ENCODE results near the gene GNAQ. TPM values are rescaled to one million over a fixed set of nuclear protein-coding genes. Genes with fewer than 3 reads are reported as not detected.

GNAQ gene
- total RNA-seq, 1 donor from 2014 or later: 16.2 TPM

GRCh38 chr9:77909306-77909705 is 122.3 kb downstream of the GNAQ start:
- DNase-seq (ENCODE audit: low spot score): no peak

DNA sequence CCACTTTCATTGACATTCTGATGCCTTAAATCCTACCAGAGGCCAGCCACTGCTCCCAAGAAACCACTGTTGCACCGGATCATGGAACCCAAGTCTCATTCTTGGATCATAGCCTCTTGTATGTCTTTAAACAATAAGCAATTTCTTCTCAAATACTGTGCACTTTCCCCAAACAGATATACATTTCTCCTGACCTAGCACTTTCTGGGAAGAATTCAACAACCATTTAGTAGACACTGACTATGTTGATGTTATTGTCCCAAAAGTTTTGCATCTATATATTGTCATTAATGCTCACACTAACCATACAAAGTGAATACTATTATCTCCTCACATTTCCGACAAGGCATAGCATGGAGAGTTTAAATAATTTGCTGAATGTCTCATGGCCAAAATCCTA is 123.3 kb downstream of the GNAQ start:
- no peak for ATAC-seq
- no peak for DNase-seq (ENCODE audit: low spot score)

More at GRCh38 chr9:77909306-77909705, 122.3 kb downstream of the GNAQ start:
- no peak for ATAC-seq

GRCh38 chr9:77907585-77907984 is 124.0 kb downstream of the GNAQ start:
- ATAC-seq (no peak), DNase-seq (ENCODE audit: low spot score) (no peak)

DNA sequence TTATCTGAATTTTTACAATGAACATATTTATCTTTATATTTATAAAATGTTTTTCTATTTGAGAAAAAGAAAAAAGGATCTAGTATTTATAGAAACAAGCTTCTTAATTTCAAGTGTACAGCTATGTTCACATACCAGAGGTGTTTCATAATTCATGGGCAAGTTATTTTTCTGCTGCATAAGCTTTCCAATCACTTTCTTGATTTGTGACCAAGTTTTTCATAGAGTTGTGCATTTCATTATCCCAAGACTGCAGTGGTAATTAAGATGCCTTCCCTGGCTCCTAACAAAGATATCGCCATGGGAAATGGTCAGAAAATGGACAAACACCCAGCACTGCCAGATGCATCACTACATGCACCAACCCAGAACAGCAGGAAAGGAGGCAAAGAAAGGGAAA is 124.6 kb downstream of the GNAQ start:
- DNase-seq (ENCODE audit: low spot score): no peak
- ATAC-seq: no peak

- ATAC-seq (no peak), DNase-seq (ENCODE audit: low spot score) (no peak)
These were observed 127.8 kb downstream of the GNAQ start for GRCh38 chr9:77903666-77904285.

DNA sequence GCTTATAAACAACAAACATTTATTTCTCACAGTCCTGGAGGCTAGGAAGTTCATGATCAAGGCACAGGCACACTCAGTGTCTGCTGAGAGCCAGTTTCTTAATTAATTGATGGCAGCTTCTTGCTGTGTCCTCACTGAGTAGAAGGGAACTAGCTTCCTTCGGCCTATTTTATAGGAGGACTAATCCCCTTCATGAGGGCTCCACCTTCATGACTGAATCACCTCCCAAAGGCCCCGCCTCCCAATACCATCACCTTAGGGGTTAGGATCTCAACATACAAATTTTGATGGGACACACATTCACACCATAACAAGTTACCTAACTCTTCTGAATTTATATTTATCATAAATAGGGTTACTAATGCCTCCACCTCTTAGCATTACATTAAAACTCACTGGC is 129.8 kb downstream of the GNAQ start:
- ATAC-seq (no peak), DNase-seq (ENCODE audit: low spot score) (no peak)

- no peak for ATAC-seq
These were observed 130.6 kb downstream of the GNAQ start for GRCh38 chr9:77901018-77901417.

GRCh38 chr9:77899679-77900354 is 131.8 kb downstream of the GNAQ start:
- no peak for ATAC-seq
- no peak for DNase-seq (ENCODE audit: low spot score)

More at GRCh38 chr9:77901018-77901417, 130.6 kb downstream of the GNAQ start:
- DNase-seq (ENCODE audit: low spot score): no peak

- DNase-seq (ENCODE audit: low spot score) (no peak), ATAC-seq (no peak)
These were observed 132.7 kb downstream of the GNAQ start for GRCh38 chr9:77898864-77899263.

DNA sequence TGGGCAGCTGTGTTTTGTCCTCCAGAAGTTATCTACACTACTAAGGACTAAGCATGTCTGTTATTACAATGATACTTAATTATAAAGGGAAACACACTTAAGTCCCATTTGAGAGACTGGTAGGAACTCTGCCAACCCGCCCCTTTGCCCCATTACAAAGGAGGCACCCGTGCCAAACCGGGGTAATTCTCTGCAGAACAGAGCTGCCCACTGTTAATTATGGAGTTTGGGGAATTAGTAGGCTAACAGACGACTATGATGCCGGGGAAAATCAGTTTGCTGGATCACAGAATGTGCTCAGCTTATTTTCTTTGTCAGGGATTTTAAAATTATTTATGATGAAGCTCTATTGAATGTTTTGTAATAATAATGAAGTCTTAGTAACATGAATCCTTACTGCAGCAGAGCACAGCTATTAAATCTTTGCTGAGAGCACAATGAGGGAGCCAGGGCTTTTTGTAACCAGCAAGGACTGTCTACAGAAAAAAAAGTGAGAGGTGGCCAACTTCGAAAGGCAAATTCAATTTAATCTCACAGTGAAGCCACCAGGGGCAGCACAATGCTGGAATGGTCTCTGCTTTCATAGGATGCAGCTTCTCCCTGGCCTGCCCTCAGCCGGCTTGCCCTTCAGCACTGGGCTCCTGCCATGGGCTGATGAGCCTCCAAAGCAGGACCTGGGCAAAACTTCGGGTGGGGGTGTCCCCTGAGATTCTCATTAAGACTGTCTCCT is 134.5 kb downstream of the GNAQ start:
- no peak for DNase-seq (ENCODE audit: low spot score)
- ATAC-seq: peak; percentile 41

DNA sequence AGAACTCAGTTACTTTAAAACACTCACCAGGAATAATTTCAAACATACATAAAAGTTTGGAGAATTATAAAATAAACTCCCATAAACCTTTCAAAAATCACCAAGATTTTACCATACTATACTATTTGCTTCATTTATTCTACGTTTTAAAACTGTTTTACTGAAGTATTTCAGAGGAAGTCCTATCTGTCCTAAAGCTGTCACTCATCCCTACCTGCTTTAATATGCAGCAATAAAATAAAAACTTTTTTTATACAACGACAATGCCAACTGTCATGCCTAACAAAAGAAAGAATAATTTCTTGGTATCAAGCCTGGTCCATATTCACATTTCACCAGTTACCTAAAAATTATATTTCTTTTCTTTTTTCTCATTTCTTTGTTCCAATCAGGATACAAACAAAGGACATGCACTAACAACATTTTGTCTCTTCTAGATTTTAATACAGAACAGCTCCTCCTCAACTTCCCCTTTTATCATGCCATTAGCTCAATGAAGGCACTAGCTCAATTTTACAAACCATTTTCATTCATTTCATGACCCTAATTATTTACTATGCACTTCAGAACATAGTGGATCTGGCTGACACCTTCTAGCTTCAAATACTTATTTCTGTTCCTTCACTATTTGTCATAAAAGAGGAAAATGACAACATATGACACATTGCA is 135.2 kb downstream of the GNAQ start:
- ATAC-seq (no peak), DNase-seq (ENCODE audit: low spot score) (no peak)

DNA sequence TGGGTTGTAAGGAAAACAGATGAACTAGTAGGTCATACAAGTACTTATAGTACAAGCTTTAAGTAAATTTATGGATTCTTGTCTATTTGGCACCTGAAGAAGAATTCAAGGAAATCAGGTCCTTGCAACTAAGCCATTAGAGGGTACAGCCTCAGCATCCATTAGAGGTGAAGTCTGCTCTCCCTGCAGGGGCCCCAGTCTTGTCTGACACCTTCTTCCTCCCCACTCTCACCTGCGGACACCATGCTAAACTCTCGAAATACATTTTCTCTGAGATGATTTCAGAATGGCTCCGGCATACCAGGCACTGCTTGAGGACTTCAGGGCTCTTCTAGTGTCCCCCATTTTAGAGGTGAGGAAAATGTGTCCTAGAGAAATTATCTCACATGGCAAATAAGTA is 137.9 kb downstream of the GNAQ start:
- ATAC-seq: no peak

GRCh38 chr9:77892955-77893514 is 138.6 kb downstream of the GNAQ start:
- ATAC-seq (no peak), DNase-seq (ENCODE audit: low spot score) (no peak)

More for the DNA sequence above, 137.9 kb downstream of the GNAQ start:
- no peak for DNase-seq (ENCODE audit: low spot score)

DNA sequence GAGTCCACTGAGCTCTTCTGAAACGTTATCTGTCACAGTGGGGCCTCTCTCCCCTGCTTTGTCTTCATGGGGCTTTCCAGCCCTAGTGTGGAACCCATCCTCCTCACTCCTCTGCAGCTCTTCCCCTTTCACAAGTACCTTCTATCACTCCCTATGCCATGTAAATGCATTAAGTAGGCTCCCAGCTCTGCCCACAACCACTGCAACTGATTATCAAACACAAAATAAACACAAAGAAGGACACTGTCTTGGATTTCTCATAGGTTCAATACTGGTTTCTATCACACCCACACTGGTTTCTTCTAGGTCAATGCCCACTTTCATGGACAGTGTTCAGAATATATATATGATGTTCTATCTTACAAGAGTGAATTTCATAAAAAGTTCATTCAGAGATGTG is 139.4 kb downstream of the GNAQ start:
- DNase-seq (ENCODE audit: low spot score): no peak
- no peak for ATAC-seq

DNA sequence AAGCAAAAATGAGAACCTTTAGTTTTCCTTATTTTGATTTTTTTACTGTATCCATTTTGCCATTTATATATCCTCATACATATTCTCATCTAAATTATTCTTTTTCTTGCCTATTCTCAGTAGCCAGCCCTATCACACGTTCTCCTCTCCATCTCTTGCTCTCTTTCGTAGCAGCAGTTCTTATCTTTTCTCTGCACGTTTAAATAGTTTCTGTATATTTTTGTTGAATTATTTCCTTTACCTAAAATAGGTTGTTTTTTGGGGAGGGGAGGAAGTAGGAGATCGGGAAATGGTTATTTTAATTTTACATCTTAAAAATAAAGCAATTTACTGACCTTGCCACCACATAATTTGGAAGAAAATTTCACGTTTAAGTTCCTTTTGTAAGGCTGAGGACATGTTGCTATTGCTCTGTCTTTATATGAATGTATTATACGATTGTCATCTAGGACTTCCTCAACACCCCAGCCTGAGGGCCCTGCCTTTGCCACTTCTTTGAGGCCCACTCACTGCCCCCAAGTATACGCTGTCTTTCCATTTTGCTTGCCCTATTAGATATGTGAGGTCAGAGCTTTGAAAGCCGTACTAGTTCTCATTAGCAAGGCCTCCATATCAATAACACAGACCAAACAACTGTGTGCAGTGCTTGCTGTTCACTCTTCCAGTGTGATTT is 140.3 kb downstream of the GNAQ start:
- DNase-seq (ENCODE audit: low spot score): no peak
- ATAC-seq: no peak

DNA sequence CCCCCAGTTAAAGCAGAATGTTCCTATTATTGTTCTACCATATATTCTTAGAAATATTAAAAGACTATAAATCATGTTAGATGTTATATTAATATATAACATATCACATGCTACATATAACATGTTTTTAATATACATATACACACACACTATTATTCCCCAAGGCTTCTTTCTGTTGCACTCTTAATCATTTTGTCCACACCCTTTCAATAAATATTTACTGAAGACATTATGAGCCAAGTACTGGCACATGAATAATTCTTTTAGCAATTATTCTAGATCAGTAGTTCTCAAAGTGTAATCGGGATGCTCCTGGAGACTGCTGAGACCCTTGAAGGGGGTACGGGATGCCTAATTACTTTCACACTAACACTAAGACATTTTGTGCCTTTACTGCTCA is 143.9 kb downstream of the GNAQ start:
- ATAC-seq: no peak

GRCh38 chr9:77885104-77885672 is 146.4 kb downstream of the GNAQ start:
- ATAC-seq: no peak
- no peak for DNase-seq (ENCODE audit: low spot score)

More for the DNA sequence above, 143.9 kb downstream of the GNAQ start:
- DNase-seq (ENCODE audit: low spot score): no peak

- ATAC-seq (no peak), DNase-seq (ENCODE audit: low spot score) (no peak)
These were observed 147.5 kb downstream of the GNAQ start for GRCh38 chr9:77883846-77884771.

- DNase-seq (ENCODE audit: low spot score) (no peak), ATAC-seq (no peak)
These were observed 148.5 kb downstream of the GNAQ start for GRCh38 chr9:77883133-77883532.

Measured in left lobe of liver (tissue), 2 donors.